NCI-H1092 treated with DMSO at 0.1 percent for 48 hours (cell line): ENCODE data around the gene CDCA7L.
"Not testable (repeated sequence)": the region's sequence is repeated elsewhere in the genome, so short reads cannot be mapped to it uniquely, and the experiment has no call there.

Experiments
- DNase-seq: peaks from one replicate; lab custom pipeline; 2025; lab: John Stamatoyannopoulos, UW

Gene CDCA7L

GRCh38 chr7:21943436-21943835 lies 2.3 kb downstream of the CDCA7L start:
- no peak for DNase-seq

GRCh38 chr7:21942955-21943354 lies 2.7 kb downstream of the CDCA7L start:
- no peak for DNase-seq

GRCh38 chr7:21941611-21942141 lies 4.0 kb downstream of the CDCA7L start:
- DNase-seq, result no peak

GRCh38 chr7:21939858-21940372 lies 5.8 kb downstream of the CDCA7L start:
- no peak for DNase-seq

- DNase-seq, result peak; percentile 62
These were observed 6.4 kb downstream of the CDCA7L start for GRCh38 chr7:21939136-21939857.

GRCh38 chr7:21938463-21938862 lies 7.2 kb downstream of the CDCA7L start:
- no peak for DNase-seq

GRCh38 chr7:21934808-21935207 lies 10.9 kb downstream of the CDCA7L start:
- no peak for DNase-seq

GRCh38 chr7:21933293-21933692 lies 12.4 kb downstream of the CDCA7L start:
- not testable (repeated sequence) for DNase-seq

- no peak for DNase-seq
These were observed 18.0 kb downstream of the CDCA7L start for GRCh38 chr7:21927693-21928092.

GRCh38 chr7:21926448-21926847 lies 19.3 kb downstream of the CDCA7L start:
- no peak for DNase-seq

- peak; percentile 71 for DNase-seq
These were observed 22.0 kb downstream of the CDCA7L start for GRCh38 chr7:21923658-21924057.

- no peak for DNase-seq
These were observed 23.1 kb downstream of the CDCA7L start for GRCh38 chr7:21922605-21923004.

- no peak for DNase-seq
These were observed 24.8 kb downstream of the CDCA7L start for GRCh38 chr7:21920936-21921335.

- DNase-seq, result no peak
These were observed 27.5 kb downstream of the CDCA7L start for GRCh38 chr7:21918216-21918615.

- no peak for DNase-seq
These were observed 29.1 kb downstream of the CDCA7L start for GRCh38 chr7:21916629-21917028.

GRCh38 chr7:21916176-21916575 lies 29.5 kb downstream of the CDCA7L start:
- no peak for DNase-seq

- DNase-seq, result no peak
These were observed 30.6 kb downstream of the CDCA7L start for GRCh38 chr7:21915140-21915539.

- DNase-seq, result no peak
These were observed 31.0 kb downstream of the CDCA7L start for GRCh38 chr7:21914671-21915070.

- no peak for DNase-seq
These were observed 32.5 kb downstream of the CDCA7L start for GRCh38 chr7:21912931-21913780.

- DNase-seq, result no peak
These were observed 33.4 kb downstream of the CDCA7L start for GRCh38 chr7:21912305-21912704.

GRCh38 chr7:21911341-21911875 lies 34.3 kb downstream of the CDCA7L start:
- no peak for DNase-seq

GRCh38 chr7:21910253-21910652 lies 35.4 kb downstream of the CDCA7L start:
- DNase-seq, result no peak

- DNase-seq, result no peak
These were observed 37.0 kb downstream of the CDCA7L start for GRCh38 chr7:21908746-21909145.
